Neuronal stem cell (in vitro differentiated cells): ENCODE measurements around the gene ARHGAP35.

Experiments used
- DNase-seq: peaks from one replicate; pipeline ENCODE4 v3.0.0-alpha.2; 2013; ENCODE audit warnings: low spot score
- H2AFZ ChIP-seq: one replicate; pipeline ENCODE4 v1.6.1; 2013; ENCODE audit warnings: mild to moderate bottlenecking, low read length, inconsistent platforms
- H2AK5ac ChIP-seq: 2 replicates; pipeline ENCODE4 v1.6.1; 2013; ENCODE audit warnings: low read depth, mild to moderate bottlenecking, inconsistent platforms, low read length, moderate library complexity, mixed read lengths
- H2BK120ac ChIP-seq: 2 replicates; pipeline ENCODE4 v1.6.1; 2013; ENCODE audit warnings: low read depth, mild to moderate bottlenecking, inconsistent platforms, low read length, moderate library complexity, mixed read lengths
- H2BK12ac ChIP-seq: one replicate; pipeline ENCODE4 v1.6.1; 2013; ENCODE audit warnings: low read length, inconsistent platforms
- H2BK15ac ChIP-seq: 2 replicates; pipeline ENCODE4 v1.6.1; 2013; ENCODE audit warnings: mild to moderate bottlenecking, low read length, inconsistent platforms, mixed read lengths
- H2BK5ac ChIP-seq: one replicate; pipeline ENCODE4 v1.6.1; 2013; ENCODE audit warnings: inconsistent platforms, mild to moderate bottlenecking, low read length, moderate library complexity
- H3K14ac ChIP-seq: one replicate; pipeline ENCODE4 v1.6.1; 2013; ENCODE audit warnings: low read length, inconsistent platforms
- H3K18ac ChIP-seq: 2 replicates; pipeline ENCODE4 v1.6.1; 2013; ENCODE audit warnings: low read length, inconsistent platforms
- H3K23ac ChIP-seq: 2 replicates; pipeline ENCODE4 v1.6.1; 2013; ENCODE audit warnings: low read depth, mild to moderate bottlenecking, mixed read lengths, low read length, inconsistent platforms; ENCODE audit not compliant: poor library complexity
- H3K27ac ChIP-seq: replicated peaks from 3 replicates; pipeline ENCODE4 v1.5.1; 2013; ENCODE audit warnings: low read length, inconsistent platforms
- H3K27me3 ChIP-seq, 3 experiments: 2 replicates each; pipeline ENCODE4 v1.6.1; 2013; ENCODE audit warnings: low read length in 3 of 3, mild to moderate bottlenecking in 2 of 3, inconsistent platforms in 1 of 3, low read depth in 1 of 3, mixed read lengths in 1 of 3, moderate library complexity in 1 of 3; ENCODE audit not compliant: control insufficient read depth in 3 of 3, insufficient read depth in 3 of 3
- H3K36me3 ChIP-seq, 2 donors: replicated peaks in 1 of 2; 2 replicates each; pipeline ENCODE4 v1.6.1; 2013; ENCODE audit warnings: low read length in 2 of 2; ENCODE audit not compliant: control insufficient read depth in 2 of 2, insufficient read depth in 2 of 2
- H3K4ac ChIP-seq: 2 replicates; pipeline ENCODE4 v1.6.1; 2013; ENCODE audit warnings: inconsistent platforms, mild to moderate bottlenecking, low read length, moderate library complexity
- H3K4me1 ChIP-seq, 2 donors: 1 replicate in 1 of 2; 2 replicates in 1 of 2; pipeline ENCODE4 v1.6.1; 2013; ENCODE audit warnings: low read length in 2 of 2, low read depth in 1 of 2; ENCODE audit not compliant: control insufficient read depth in 2 of 2, insufficient read depth in 1 of 2
- H3K4me2 ChIP-seq: one replicate; pipeline ENCODE4 v1.6.1; 2013; ENCODE audit warnings: mild to moderate bottlenecking, low read length, inconsistent platforms; ENCODE audit not compliant: insufficient read depth, poor library complexity, severe bottlenecking
- H3K4me3 ChIP-seq, 2 donors: 2 replicates each; pipeline ENCODE4 v1.5.1; 2013; ENCODE audit warnings: low read length in 2 of 2, mild to moderate bottlenecking in 2 of 2, inconsistent platforms in 1 of 2, moderate library complexity in 1 of 2
- H3K79me1 ChIP-seq: one replicate; pipeline ENCODE4 v1.6.1; 2013; ENCODE audit warnings: low read depth, mild to moderate bottlenecking, inconsistent platforms, low read length, moderate library complexity
- H3K9ac ChIP-seq: one replicate; pipeline ENCODE4 v1.6.1; 2013; ENCODE audit warnings: mild to moderate bottlenecking, low read depth, low read length, inconsistent platforms; ENCODE audit not compliant: poor library complexity
- H3K9me3 ChIP-seq, 2 donors: replicated peaks in 1 of 2; 2 replicates each; pipeline versions ENCODE3 to v1.6.1; 2013; ENCODE audit warnings: low read length in 2 of 2, mild to moderate bottlenecking in 2 of 2, inconsistent platforms in 1 of 2, low read depth in 1 of 2, mixed read lengths in 1 of 2, moderate library complexity in 1 of 2; ENCODE audit not compliant: control insufficient read depth in 2 of 2, insufficient read depth in 1 of 2
- H4K8ac ChIP-seq: one replicate; pipeline ENCODE4 v1.6.1; 2013; ENCODE audit warnings: low read depth, mild to moderate bottlenecking, inconsistent platforms, low read length, moderate library complexity
- H4K91ac ChIP-seq: one replicate; pipeline ENCODE4 v1.6.1; 2013; ENCODE audit warnings: low read length, low read depth, mild to moderate bottlenecking, inconsistent platforms; ENCODE audit not compliant: poor library complexity
- whole genome bisulfite sequencing, 2 donors: extraction: QIAGEN DNeasy Blood & Tissue Kit; methylation state at CpG; one replicate each; pipeline ENCODE4 v1.1.7; 2013; ENCODE audit warnings: missing lambda C conversion rate in 2 of 2, mixed read lengths in 1 of 2; ENCODE audit not compliant: insufficient read length in 2 of 2, insufficient replicate concordance in 1 of 2; ENCODE audit errors: extremely low coverage in 2 of 2; 5-methylcytosine and 5-hydroxymethylcytosine counted together

The ARHGAP35 gene

DNA sequence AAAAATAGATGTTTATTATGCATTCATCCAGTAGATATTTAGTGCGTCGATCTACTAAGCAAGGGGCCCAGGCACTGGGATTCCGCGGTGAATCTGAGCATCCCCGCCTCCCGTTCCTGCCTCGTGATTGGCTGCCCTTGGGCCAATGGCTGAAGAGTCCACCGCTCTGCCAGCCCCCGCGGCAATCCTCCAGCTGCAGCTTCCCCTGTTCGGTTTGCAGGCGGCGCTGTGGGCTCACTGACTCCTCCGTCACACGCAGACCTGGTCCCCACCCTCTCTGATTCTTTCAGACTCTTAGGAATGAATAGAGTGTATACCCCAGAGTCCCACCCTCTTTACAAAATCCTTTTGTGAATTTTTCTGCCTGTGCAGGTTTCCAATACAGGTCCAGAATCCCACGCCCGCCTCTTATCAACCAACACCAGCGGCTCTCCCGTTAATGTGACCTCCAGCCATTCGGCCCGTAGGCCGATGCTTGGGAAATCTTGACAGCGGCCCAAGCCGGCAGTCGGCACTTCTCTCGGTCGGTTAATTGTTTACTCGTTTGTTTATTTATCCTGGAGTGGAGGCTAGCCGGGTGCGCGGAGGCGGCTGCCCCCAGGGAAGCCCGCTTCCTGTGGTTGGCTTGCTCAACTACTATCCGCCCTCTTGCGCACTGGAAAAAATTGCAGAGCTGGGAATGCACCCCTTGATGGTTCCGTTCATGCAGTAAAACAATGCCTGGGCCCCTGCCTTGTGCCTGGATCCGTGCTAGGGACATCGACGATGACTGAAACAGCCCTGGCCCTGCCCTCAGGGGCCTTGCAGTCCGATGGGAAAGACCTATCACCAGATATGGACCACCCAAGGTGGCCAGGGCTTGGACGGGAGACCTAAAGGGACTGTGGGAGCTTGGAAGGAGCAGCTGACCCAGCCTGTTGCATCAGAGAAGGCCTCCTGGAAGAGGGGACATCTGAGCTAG is 4.5 kb upstream of the ARHGAP35 start:
- Histone ChIP-seq H3K23ac (no peak overlapping the region), H3K36me3 (no peaks in the 10 kb centered on the region), H3K27me3 (no peaks in the 10 kb centered on the region), H3K79me1 (peaks cover 2% of the 10 kb centered on the region), H2BK5ac (peak overlapping the region; percentile 42), H2AFZ (peak overlapping the region; percentile 62), H4K8ac (no peak overlapping the region), H3K14ac (peak overlapping the region; percentile 14), H2BK120ac (no peak overlapping the region), H4K91ac (no peak overlapping the region), H3K9ac (no peak overlapping the region), H3K27ac (peak overlapping the region; percentile 27), H3K4ac (no peak overlapping the region), H3K9me3 (peaks cover 0 to 4% of the 10 kb centered on the region in 2 donors), H3K4me2 (peak overlapping the region; percentile 21), H3K18ac (peak overlapping the region; percentile 20), H2BK12ac (no peak overlapping the region), H3K4me3 (no peak overlapping the region), H2BK15ac (peak overlapping the region; percentile 91), H2AK5ac (peak overlapping the region; percentile 72), H3K4me1 (peaks cover under 1 to 11% of the 10 kb centered on the region in 2 donors)
- peak; percentile 81 for DNase-seq
- WGBS, 2 donors, result no CpG with 5 or more reads among the region's 41 CpGs

DNA sequence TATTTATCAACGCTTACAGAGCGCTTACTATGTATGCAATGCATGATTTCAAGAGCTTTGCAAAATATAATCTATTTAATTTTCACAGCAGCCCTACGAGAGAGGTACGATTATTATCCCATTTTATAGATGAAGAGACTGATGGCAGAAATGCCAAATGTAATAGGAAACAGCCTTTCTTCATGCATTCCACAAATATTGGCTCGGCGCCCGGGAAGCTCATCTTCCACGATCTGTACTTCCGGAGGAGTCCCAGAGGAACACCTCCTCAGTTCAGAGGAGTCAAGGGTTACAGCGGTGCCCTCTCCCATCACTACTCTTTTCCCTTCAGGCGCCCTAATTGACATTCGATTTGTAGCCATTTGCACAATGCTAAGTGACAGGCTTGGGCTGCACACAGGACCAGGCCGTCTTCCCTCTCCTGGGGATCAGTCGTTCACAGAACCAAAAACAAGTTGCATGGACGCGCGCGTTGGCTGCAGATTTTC is 1.1 kb upstream of the ARHGAP35 start:
- H2BK120ac ChIP-seq, result no peak overlapping the region
- H3K14ac ChIP-seq, result no peak overlapping the region
- H2BK15ac ChIP-seq, result no peak overlapping the region
- H2AK5ac ChIP-seq, result no peak overlapping the region
- H3K4me2 ChIP-seq, result peak overlapping the region; percentile 51
- H2BK5ac ChIP-seq, result no peak overlapping the region
- peaks cover 14 to 26% of the 10 kb centered on the region in 2 donors for H3K4me1 ChIP-seq
- peaks cover 0 to under 1% of the 10 kb centered on the region in 2 donors for H3K36me3 ChIP-seq
- no peak overlapping the region for H4K8ac ChIP-seq
- H3K18ac ChIP-seq, result no peak overlapping the region
- H2BK12ac ChIP-seq, result no peak overlapping the region
- peak overlapping the region; percentile 81 for H3K27ac ChIP-seq
- H4K91ac ChIP-seq, result no peak overlapping the region
- H3K23ac ChIP-seq, result peak overlapping the region; percentile 99
- peaks cover 0 to 4% of the 10 kb centered on the region in 2 donors for H3K9me3 ChIP-seq
- no peaks in the 10 kb centered on the region for H3K27me3 ChIP-seq
- WGBS, 2 donors, result no CpG with 5 or more reads among the region's 18 CpGs
- peaks cover 4% of the 10 kb centered on the region for H3K79me1 ChIP-seq
- H3K4me3 ChIP-seq, result peak overlapping the region; percentile 73 to 95
- DNase-seq, result no peak
- H2AFZ ChIP-seq, result peak overlapping the region; percentile 91
- no peak overlapping the region for H3K4ac ChIP-seq
- H3K9ac ChIP-seq, result no peak overlapping the region

DNA sequence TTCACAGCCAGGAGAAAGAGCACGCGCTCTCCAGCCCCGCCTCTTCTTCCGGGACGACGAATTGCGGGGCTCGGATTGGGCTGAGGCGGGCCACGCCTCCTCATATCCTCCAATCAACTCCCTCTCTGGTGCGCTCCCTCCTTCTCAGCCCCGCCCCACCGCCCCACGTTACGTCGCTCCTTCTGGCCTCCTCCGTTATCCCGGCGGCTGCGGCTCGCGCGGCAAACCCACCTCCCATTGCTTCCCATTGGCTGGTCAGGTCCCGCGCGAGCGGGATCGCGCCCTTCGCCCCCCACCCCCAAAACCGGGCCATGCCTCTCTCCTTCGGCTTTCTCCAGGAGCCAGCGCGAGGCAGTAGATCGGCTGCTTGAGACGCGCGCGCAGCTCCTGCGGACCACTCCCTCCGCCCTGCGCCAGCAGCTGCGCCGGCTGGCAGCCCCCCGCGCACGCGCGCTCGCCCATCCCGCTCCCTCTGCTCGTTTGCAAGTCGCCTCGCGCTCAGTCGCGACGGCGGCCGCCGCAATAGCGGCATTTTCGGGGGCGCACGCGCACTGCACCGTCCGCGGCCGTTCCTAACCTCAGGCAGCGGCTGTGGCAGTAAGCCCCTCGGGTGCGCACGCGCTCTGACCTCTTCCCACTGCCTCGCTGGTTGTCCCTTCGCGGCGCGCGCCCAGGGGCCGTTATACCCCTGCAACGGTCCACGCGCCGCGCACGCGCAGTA is 512 bp upstream of the ARHGAP35 start:
- Histone ChIP-seq H3K23ac (peak overlapping the region; percentile 99), H3K4ac (no peak overlapping the region), H3K9me3 (peaks cover 0 to 4% of the 10 kb centered on the region in 2 donors), H3K27me3 (no peaks in the 10 kb centered on the region), H3K4me2 (peak overlapping the region; percentile 89), H2AFZ (peak overlapping the region; percentile 91), H2BK12ac (no peak overlapping the region), H4K91ac (peak overlapping the region; percentile 99), H3K36me3 (peaks cover 0 to 6% of the 10 kb centered on the region in 2 donors), H3K9ac (peak overlapping the region; percentile 99), H2AK5ac (peak overlapping the region; percentile 96), H3K14ac (peak overlapping the region; percentile 99), H4K8ac (no peak overlapping the region), H2BK15ac (peak overlapping the region; percentile 98), H2BK120ac (peak overlapping the region; percentile 97), H3K4me3 (peak overlapping the region; percentile 95 to 97), H3K79me1 (peaks cover 7% of the 10 kb centered on the region), H3K4me1 (peaks cover 17 to 30% of the 10 kb centered on the region in 2 donors), H2BK5ac (peak overlapping the region; percentile 100), H3K18ac (peak overlapping the region; percentile 100), H3K27ac (peak overlapping the region; percentile 100)
- no CpG with 5 or more reads among the region's 89 CpGs for WGBS, 2 donors
- DNase-seq, result peak; percentile 97
